Hepatocyte (in vitro differentiated cells): Measurements from ENCODE around the gene ZNRF3. TPM values are rescaled to one million over a fixed set of nuclear protein-coding genes. Genes with fewer than 3 reads are reported as not detected.
"Not testable (repeated sequence)": the region's sequence is repeated elsewhere in the genome, so short reads cannot be mapped to it uniquely, and the experiment has no call there.

Experiments used
- DNase-seq: peaks from one replicate; pipeline ENCODE4 v3.0.0-alpha.2; 2016; ENCODE audit warnings: low spot score
- H2AFZ ChIP-seq: fragments of 200-600 bp; sonication (generic); 2 replicates; pipeline ENCODE4 v1.6.0; 2016; ENCODE audit warnings: antibody characterized with exemption, mild to moderate bottlenecking
- H3K27ac ChIP-seq: fragments of 200-600 bp; sonication (generic); 2 replicates; pipeline ENCODE4 v1.5.1; 2016; ENCODE audit warnings: mild to moderate bottlenecking
- H3K27me3 ChIP-seq: fragments of 200-600 bp; sonication (generic); 2 replicates; pipeline ENCODE4 v1.6.1; 2016
- H3K36me3 ChIP-seq: fragments of 200-600 bp; sonication (generic); replicated peaks from 2 replicates; pipeline ENCODE4 v1.5.1; 2016; ENCODE audit warnings: low read depth; ENCODE audit not compliant: insufficient read depth
- H3K4me1 ChIP-seq: fragments of 200-600 bp; sonication (generic); 2 replicates; pipeline ENCODE4 v1.5.1; 2016; ENCODE audit warnings: mild to moderate bottlenecking, moderate library complexity; ENCODE audit not compliant: insufficient read depth
- H3K4me2 ChIP-seq: fragments of 200-600 bp; sonication (generic); 2 replicates; pipeline ENCODE4 v1.6.0; 2016
- H3K4me3 ChIP-seq: fragments of 200-600 bp; sonication (generic); 2 replicates; pipeline ENCODE4 v1.5.1; 2016; ENCODE audit warnings: mild to moderate bottlenecking
- H3K79me2 ChIP-seq: fragments of 200-600 bp; sonication (generic); 2 replicates; pipeline ENCODE4 v1.6.0; 2017; ENCODE audit warnings: mild to moderate bottlenecking
- H3K9me2 ChIP-seq: fragments of 200-600 bp; sonication (generic); replicated peaks from 2 replicates; pipeline ENCODE4 v1.6.0; 2017; ENCODE audit warnings: mild to moderate bottlenecking; ENCODE audit not compliant: insufficient read depth
- H3K9me3 ChIP-seq: fragments of 200-600 bp; sonication (generic); 2 replicates; pipeline ENCODE4 v1.5.1; 2016; ENCODE audit warnings: low read depth, mild to moderate bottlenecking
- H4K20me1 ChIP-seq: fragments of 200-600 bp; sonication (generic); 2 replicates; pipeline ENCODE4 v1.6.0; 2016; ENCODE audit warnings: mild to moderate bottlenecking; ENCODE audit not compliant: insufficient read depth, poor library complexity, severe bottlenecking
- EZH2 ChIP-seq: fragments of 200-600 bp; sonication (generic); IDR thresholded peaks from 2 replicates; pipeline ENCODE4 v1.6.1; 2016; ENCODE audit warnings: antibody characterized with exemption, mild to moderate bottlenecking, borderline replicate concordance
- EZH2phosphoT487 ChIP-seq: fragments of 200-600 bp; sonication (generic); IDR thresholded peaks from one replicate; pipeline ENCODE4 v1.6.1; 2018; ENCODE audit warnings: antibody characterized with exemption, mild to moderate bottlenecking, low read depth, moderate library complexity; ENCODE audit not compliant: unreplicated experiment, severe bottlenecking
- WGBS: methylation state at CpG from one replicate; pipeline ENCODE4 v1.1.6; 2016; ENCODE audit warnings: low lambda C conversion rate; ENCODE audit errors: missing lambda C conversion rate; 5-methylcytosine and 5-hydroxymethylcytosine counted together
- polyA plus RNA-seq: library from polyadenylated mRNA; unstranded; fragments of >200 nt; fragmentation: Nextera tagmentation; extraction: Ambion mirVana; gene quantifications from 2 replicates; pipeline ENCODE4 v1.2.1, GENCODE V29; 2016
- total RNA-seq: library from RNA; depleted of rRNA; stranded (reverse); fragments of >200 nt; gene quantifications from 2 replicates; pipeline ENCODE4 v1.2.3, GENCODE V29; 2014
- TF ChIP-seq, protein P1 (sequence below): fragments of 200-600 bp; sonication (generic); IDR thresholded peaks from 2 replicates; pipeline ENCODE4 v1.5.1; 2016; ENCODE audit warnings: antibody characterized with exemption, mild to moderate bottlenecking; ENCODE audit not compliant: poor library complexity

ZNRF3 gene
- total and polyA plus RNA-seq, 2 experiments from 2014 or later, result 8.9 to 14.7 TPM

DNA sequence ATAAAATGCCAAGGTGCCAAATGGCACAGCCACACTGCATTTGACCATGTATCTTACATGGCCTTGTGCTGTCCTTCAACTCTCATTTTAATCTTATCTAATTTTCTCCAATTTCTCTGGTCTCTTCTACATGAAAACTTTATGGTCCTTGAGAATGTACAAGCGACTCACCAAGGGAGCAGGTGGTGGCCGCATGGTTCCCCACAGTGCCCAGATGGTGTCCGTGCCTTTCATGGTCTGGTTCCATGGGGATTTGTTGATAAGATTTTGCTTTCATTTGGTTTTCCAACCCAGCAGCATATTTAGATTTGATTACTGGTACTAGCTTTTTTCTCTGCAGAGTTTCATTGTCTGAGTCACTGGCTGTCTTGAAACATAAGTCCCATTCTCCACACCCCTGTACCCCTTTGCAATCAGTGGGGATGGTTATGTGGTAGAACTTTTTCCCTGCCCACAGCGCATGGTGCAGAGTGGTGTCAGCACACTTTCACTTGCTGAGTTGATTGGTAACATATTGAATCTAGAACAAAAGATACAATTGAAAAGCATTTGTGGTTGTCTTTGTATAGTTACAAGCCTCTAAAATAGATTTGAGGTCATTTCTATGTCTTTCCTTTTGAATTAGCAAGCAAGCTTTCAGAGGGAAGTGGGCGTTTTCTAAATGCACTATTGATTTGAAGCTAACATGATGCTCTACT is 24.1 kb downstream of the ZNRF3 start:
- Histone ChIP-seq H3K4me1 (peaks cover 59% of the 10 kb centered on the region), H4K20me1 (peaks cover 4% of the 10 kb centered on the region), H2AFZ (no peak overlapping the region), H3K36me3 (no peaks in the 10 kb centered on the region), H3K9me2 (no peaks in the 10 kb centered on the region), H3K4me2 (no peak overlapping the region), H3K4me3 (no peak overlapping the region), H3K79me2 (peaks cover 87% of the 10 kb centered on the region), H3K27ac (no peak overlapping the region), H3K9me3 (no peaks in the 10 kb centered on the region), H3K27me3 (no peaks in the 10 kb centered on the region)
- WGBS, result 90% methylated on average over 5 of the region's 5 CpGs
- no peak for TF ChIP-seq EZH2phosphoT487
- no peak for TF ChIP-seq EZH2
- TF ChIP-seq, protein P1, sequence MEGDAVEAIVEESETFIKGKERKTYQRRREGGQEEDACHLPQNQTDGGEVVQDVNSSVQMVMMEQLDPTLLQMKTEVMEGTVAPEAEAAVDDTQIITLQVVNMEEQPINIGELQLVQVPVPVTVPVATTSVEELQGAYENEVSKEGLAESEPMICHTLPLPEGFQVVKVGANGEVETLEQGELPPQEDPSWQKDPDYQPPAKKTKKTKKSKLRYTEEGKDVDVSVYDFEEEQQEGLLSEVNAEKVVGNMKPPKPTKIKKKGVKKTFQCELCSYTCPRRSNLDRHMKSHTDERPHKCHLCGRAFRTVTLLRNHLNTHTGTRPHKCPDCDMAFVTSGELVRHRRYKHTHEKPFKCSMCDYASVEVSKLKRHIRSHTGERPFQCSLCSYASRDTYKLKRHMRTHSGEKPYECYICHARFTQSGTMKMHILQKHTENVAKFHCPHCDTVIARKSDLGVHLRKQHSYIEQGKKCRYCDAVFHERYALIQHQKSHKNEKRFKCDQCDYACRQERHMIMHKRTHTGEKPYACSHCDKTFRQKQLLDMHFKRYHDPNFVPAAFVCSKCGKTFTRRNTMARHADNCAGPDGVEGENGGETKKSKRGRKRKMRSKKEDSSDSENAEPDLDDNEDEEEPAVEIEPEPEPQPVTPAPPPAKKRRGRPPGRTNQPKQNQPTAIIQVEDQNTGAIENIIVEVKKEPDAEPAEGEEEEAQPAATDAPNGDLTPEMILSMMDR, result no peak
- DNase-seq, result no peak

DNA sequence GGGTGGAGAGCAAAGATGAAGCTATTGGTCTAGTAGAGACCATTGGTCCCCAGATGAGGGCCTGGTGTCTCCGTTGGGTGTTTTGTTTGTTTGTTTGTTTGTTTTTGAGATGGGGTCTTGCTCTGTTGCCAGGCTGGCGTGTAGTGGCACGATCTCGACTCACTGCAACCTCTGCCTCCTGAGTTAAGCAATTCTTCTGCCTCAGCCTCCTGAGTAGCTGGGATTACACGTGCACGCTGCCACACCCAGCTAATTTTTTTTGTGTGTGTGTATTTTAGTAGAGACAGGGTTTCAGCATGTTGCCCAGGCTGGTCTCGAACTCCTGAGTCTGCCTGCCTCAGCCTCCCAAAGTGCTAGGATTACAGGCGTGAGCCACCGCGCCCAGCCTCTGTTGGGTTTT is 25.4 kb downstream of the ZNRF3 start:
- not testable (repeated sequence) for DNase-seq, H3K4me3 ChIP-seq, H3K9me2 ChIP-seq, H2AFZ ChIP-seq, H3K4me2 ChIP-seq, H3K27me3 ChIP-seq, H3K9me3 ChIP-seq, H3K36me3 ChIP-seq, H3K27ac ChIP-seq, H4K20me1 ChIP-seq
- 81% methylated on average over 10 of the region's 10 CpGs for WGBS
- Histone ChIP-seq H3K4me1 (peaks cover 49% of the 10 kb centered on the region), H3K79me2 (peaks cover 84% of the 10 kb centered on the region)

DNA sequence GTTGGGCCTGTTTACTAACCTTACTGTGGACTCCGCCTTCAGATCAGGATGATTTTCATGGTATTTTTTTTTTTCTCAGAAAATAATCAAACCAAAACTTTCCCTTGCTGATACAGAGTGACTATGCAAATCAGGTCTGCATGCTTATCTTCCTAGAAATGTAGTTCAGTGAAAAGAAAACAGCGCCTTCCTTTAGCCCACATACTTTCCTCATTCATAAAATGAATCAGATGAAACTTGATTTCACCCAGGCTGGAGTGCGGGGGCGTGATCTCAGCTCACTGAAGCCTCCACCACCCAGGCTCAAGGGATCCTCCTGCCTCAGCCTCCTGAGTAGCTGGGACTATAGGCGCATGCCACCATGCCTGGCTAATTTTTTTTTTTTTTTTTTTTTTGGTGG is 26.0 kb downstream of the ZNRF3 start:
- no peak overlapping the region for H3K4me2 ChIP-seq
- TF ChIP-seq, protein P1, result no peak
- no peak for TF ChIP-seq EZH2
- no peak for TF ChIP-seq EZH2phosphoT487
- peaks cover 4% of the 10 kb centered on the region for H4K20me1 ChIP-seq
- peaks cover 43% of the 10 kb centered on the region for H3K4me1 ChIP-seq
- no peaks in the 10 kb centered on the region for H3K27me3 ChIP-seq
- H3K27ac ChIP-seq, result no peak overlapping the region
- no peak for DNase-seq
- no peak overlapping the region for H2AFZ ChIP-seq
- no peaks in the 10 kb centered on the region for H3K9me3 ChIP-seq
- no peaks in the 10 kb centered on the region for H3K9me2 ChIP-seq
- H3K4me3 ChIP-seq, result no peak overlapping the region
- WGBS, result 91% methylated on average over 5 of the region's 5 CpGs
- H3K36me3 ChIP-seq, result no peaks in the 10 kb centered on the region
- H3K79me2 ChIP-seq, result peaks cover 87% of the 10 kb centered on the region

DNA sequence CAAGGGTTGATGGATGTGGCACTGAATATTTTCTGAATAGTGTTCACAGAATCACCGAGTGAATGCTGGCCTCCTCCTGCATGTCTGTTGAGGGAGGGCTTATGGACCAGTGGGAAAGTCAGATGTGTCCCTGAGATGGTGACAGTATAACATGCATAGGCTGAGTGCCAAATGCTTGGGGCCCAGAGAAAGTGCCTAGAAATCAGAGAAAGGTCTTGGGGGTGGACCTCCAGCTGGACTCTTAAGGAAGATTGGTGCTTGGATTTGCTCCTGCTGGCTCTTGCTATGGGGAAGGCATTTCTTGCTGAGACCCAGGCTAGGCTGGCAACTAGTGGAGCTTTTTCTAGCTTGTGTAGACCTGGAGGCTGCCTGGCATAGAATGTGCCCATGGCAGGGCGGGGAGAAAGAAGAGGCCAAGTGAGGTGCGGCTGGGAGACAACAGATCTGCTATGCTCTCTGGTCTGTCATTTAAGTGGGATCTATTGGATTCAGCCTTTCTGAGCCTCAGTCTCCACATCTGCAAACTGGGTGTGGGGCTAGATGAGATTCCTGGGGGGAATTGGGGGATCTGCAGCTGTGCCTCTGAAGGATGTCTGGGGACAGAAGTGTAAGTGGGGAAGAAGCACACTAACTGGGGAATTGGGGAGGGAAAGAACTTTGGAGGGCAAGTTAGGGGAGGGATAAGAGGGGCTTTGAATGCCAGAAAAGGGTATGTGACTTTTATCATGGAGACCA is 27.4 kb downstream of the ZNRF3 start:
- no peak overlapping the region for H3K27ac ChIP-seq
- H3K4me2 ChIP-seq, result no peak overlapping the region
- no peak for TF ChIP-seq EZH2phosphoT487

More for the DNA sequence above, 27.4 kb downstream of the ZNRF3 start:
- H3K9me3 ChIP-seq, result no peaks in the 10 kb centered on the region
- DNase-seq, result no peak
- no peak overlapping the region for H2AFZ ChIP-seq
- WGBS, result 87% methylated on average over 3 of the region's 3 CpGs
- H3K27me3 ChIP-seq, result no peaks in the 10 kb centered on the region
- H3K36me3 ChIP-seq, result no peaks in the 10 kb centered on the region
- peaks cover 3% of the 10 kb centered on the region for H4K20me1 ChIP-seq
- H3K79me2 ChIP-seq, result peaks cover 89% of the 10 kb centered on the region
- H3K4me3 ChIP-seq, result no peak overlapping the region
- H3K9me2 ChIP-seq, result no peaks in the 10 kb centered on the region
- H3K4me1 ChIP-seq, result peaks cover 30% of the 10 kb centered on the region
